Measurements from ENCODE around the gene MYL4. TPM values are rescaled to one million over a fixed set of nuclear protein-coding genes. Genes with fewer than 3 reads are reported as not detected.

MYL4 gene
- total RNA-seq, 1 experiment from 2014 or later: not detected

DNA sequence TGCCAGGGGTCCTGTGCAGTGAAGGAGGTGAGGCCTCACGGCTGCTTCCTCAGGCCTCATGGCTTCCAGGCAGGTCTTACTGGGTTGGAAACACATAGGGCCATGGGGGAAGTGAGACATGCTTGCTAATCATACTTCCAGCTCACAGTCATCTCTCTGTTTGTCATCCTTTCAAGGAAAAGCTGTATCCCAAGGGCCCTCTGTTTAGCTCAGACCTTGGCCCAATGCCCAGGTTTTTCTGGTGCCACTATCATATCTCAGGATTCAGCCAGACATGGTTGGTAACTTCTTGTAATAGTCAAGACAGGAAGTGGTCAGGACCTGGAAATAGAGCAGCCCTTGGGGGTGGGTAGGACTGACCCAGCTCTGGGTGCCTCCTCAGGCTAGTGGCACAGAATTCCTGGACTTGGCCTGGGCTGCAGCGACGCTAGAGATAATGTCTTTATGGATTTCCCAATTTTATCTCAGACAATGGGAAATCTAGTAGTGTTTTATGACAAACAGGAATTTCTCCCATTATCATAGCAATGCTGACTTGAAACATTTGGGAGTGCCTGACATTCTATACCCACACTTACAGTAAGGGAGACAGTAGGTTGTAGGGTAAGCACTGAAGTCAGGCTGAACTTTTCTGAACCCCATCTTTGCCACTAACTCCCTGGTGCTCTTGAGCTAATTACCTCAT is 31.0 kb downstream of the MYL4 start:
- DNase-seq (ENCODE audit: low spot score): peak; percentile 80
- intact Hi-C loops (cut with micrococcal nuclease; ENCODE audit: unreplicated experiment): no loop called here
- BruUV-seq (replicated peaks): no TSS peak
- ChIA-PET POLR2A (ENCODE audit: low non-redundant PET) (no interaction called here), CTCF (no interaction called here)
- Histone ChIP-seq H3K27ac (ENCODE audit: low read depth, low read length, poor library complexity, severe bottlenecking) (peak overlapping the region; percentile 37), H3K4me3 (ENCODE audit: low read depth, low read length, poor library complexity, severe bottlenecking) (no peak overlapping the region), H3K4me1 (ENCODE audit: insufficient read depth, low read length, poor library complexity, severe bottlenecking) (peaks cover 8% of the 10 kb centered on the region), H3K9me3 (ENCODE audit: low read depth, low read length, poor library complexity, severe bottlenecking) (no peaks in the 10 kb centered on the region), H3K27me3 (replicated peaks; ENCODE audit: insufficient read depth, low read depth, low read length, poor library complexity) (no peaks in the 10 kb centered on the region), H3K36me3 (ENCODE audit: insufficient read depth, low read length, poor library complexity, severe bottlenecking) (no peaks in the 10 kb centered on the region)
- no peak for TF ChIP-seq EZH2 (IDR thresholded peaks at IDR 0.05; ENCODE audit: borderline replicate concordance, low read depth, low read length, poor library complexity, severe bottlenecking)

DNA sequence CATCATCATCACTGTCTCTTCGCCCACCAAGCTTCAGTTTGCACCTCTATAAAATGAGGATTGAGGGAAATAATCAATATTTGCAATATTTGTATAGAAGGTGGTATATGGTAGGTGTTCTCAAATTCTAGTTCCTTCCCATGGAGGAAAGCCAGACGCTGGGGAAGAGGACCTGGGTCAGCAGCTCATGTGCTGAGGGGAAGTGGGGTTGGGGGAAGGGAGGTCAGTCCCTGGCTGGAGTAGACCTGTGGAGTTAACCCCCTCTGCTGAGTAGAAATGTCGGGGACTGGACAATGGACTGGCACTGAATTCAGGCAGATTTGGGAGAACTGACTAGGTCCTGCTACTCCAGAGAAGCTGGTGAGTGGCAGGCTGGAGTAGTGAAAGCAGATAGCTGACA is 31.7 kb downstream of the MYL4 start:
- Histone ChIP-seq H3K9me3 (ENCODE audit: low read depth, low read length, poor library complexity, severe bottlenecking) (no peaks in the 10 kb centered on the region), H3K36me3 (ENCODE audit: insufficient read depth, low read length, poor library complexity, severe bottlenecking) (no peaks in the 10 kb centered on the region), H3K4me1 (ENCODE audit: insufficient read depth, low read length, poor library complexity, severe bottlenecking) (peaks cover 8% of the 10 kb centered on the region), H3K4me3 (ENCODE audit: low read depth, low read length, poor library complexity, severe bottlenecking) (no peak overlapping the region), H3K27ac (ENCODE audit: low read depth, low read length, poor library complexity, severe bottlenecking) (no peak overlapping the region), H3K27me3 (replicated peaks; ENCODE audit: insufficient read depth, low read depth, low read length, poor library complexity) (no peaks in the 10 kb centered on the region)
- POLR2A ChIA-PET (ENCODE audit: low non-redundant PET): no interaction called here
- DNase-seq (ENCODE audit: low spot score): no peak
- intact Hi-C loops (cut with micrococcal nuclease; ENCODE audit: unreplicated experiment): no loop called here
- CTCF ChIA-PET: no interaction called here
- TF ChIP-seq EZH2 (IDR thresholded peaks at IDR 0.05; ENCODE audit: borderline replicate concordance, low read depth, low read length, poor library complexity, severe bottlenecking): no peak
- TF ChIP-seq, protein P1, sequence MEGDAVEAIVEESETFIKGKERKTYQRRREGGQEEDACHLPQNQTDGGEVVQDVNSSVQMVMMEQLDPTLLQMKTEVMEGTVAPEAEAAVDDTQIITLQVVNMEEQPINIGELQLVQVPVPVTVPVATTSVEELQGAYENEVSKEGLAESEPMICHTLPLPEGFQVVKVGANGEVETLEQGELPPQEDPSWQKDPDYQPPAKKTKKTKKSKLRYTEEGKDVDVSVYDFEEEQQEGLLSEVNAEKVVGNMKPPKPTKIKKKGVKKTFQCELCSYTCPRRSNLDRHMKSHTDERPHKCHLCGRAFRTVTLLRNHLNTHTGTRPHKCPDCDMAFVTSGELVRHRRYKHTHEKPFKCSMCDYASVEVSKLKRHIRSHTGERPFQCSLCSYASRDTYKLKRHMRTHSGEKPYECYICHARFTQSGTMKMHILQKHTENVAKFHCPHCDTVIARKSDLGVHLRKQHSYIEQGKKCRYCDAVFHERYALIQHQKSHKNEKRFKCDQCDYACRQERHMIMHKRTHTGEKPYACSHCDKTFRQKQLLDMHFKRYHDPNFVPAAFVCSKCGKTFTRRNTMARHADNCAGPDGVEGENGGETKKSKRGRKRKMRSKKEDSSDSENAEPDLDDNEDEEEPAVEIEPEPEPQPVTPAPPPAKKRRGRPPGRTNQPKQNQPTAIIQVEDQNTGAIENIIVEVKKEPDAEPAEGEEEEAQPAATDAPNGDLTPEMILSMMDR (conservative IDR thresholded peaks at IDR 0.05; ENCODE audit: low read depth, low read length): no peak
- BruUV-seq (replicated peaks): no TSS peak

DNA sequence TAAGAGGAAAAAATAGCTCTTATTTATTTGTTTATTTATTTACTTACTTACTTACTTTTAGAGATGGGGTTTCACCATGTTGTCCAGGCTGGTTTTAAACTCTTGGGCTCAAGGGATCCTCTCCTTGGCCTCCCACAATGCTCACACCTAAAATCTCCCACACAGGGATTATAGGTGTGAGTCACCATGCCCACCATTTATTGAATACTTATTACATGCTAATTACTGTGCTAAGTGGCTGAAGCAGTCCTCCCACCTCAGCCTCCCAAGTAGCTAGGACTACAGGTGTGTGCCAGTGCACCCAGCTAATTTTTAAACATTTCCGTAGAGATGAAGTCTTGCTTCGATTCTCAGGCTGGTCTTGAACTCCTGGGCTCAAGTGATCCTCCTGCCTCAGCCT is 33.5 kb downstream of the MYL4 start:
- intact Hi-C loops (cut with micrococcal nuclease; ENCODE audit: unreplicated experiment): no loop called here
- BruUV-seq (replicated peaks): no TSS peak
- no peaks in the 10 kb centered on the region for H3K36me3 ChIP-seq (ENCODE audit: insufficient read depth, low read length, poor library complexity, severe bottlenecking)
- no peaks in the 10 kb centered on the region for H3K9me3 ChIP-seq (ENCODE audit: low read depth, low read length, poor library complexity, severe bottlenecking)
- H3K27me3 ChIP-seq (replicated peaks; ENCODE audit: insufficient read depth, low read depth, low read length, poor library complexity): no peaks in the 10 kb centered on the region
- no peak for DNase-seq (ENCODE audit: low spot score)
- ChIA-PET POLR2A (ENCODE audit: low non-redundant PET) (no interaction called here), CTCF (no interaction called here)
- no peak for TF ChIP-seq EZH2 (IDR thresholded peaks at IDR 0.05; ENCODE audit: borderline replicate concordance, low read depth, low read length, poor library complexity, severe bottlenecking)
- TF ChIP-seq, protein P1 (conservative IDR thresholded peaks at IDR 0.05; ENCODE audit: low read depth, low read length): no peak
- peaks cover 8% of the 10 kb centered on the region for H3K4me1 ChIP-seq (ENCODE audit: insufficient read depth, low read length, poor library complexity, severe bottlenecking)
- no peak overlapping the region for H3K27ac ChIP-seq (ENCODE audit: low read depth, low read length, poor library complexity, severe bottlenecking)
- no peak overlapping the region for H3K4me3 ChIP-seq (ENCODE audit: low read depth, low read length, poor library complexity, severe bottlenecking)

All from A673 (cell line).